GM18861 (cell line): ENCODE results near the gene TRABD.
"Not testable (repeated sequence)": the region's sequence is repeated elsewhere in the genome, so short reads cannot be mapped to it uniquely, and the experiment has no call there.

Experiments
- ATAC-seq: cut with Tn5 transposase; IDR thresholded peaks from one replicate; pipeline ENCODE4 v1.9.1; 2021; ENCODE audit not compliant: unreplicated experiment

TRABD gene

DNA sequence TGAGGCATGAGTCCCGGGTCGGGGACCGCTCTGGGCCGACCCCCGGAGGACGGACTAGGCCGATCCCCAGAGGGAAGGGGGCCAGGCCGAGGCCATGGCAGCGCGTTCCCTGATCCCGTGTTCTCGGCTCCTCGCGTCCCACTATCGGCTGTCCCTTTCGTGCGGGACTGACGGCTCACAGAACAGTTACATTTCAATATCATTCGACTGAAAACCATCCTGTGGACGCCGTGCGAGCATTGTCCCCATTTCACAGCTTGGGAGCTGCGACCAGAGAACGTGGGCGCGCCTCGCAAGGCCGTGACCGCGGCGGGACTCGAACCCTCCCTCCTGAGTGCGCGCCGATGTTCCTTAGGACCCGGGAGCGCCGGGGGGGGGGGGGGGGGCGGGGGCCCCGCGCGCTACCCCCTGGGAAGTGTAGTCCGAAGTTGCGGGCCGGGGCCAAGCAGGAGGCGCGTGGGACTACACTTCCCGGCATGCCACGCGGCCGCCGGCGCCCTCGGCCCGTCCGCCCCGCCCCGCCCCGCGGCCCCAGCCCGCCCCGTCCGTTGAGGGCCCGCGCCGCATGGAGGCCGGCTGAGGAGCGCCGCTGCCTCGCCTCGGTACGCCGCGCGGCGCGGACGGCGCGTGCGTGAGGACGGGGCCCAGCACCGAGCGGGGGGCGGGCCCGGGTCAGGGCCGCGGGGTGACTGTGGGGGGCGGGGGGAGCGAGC, at the start of gene TRABD:
TSS of gene TRABD (plus strand) at position 539 of the 713 bp plus-strand sequence. CDS start 7,148 bp downstream, outside the sequence.
- no peak for ATAC-seq

GRCh38 chr22:50136581-50137015, 49.1 kb upstream of the TRABD start:
- ATAC-seq, result no peak

- ATAC-seq, result not testable (repeated sequence)
These were observed 48.4 kb upstream of the TRABD start for GRCh38 chr22:50137277-50137676.

DNA sequence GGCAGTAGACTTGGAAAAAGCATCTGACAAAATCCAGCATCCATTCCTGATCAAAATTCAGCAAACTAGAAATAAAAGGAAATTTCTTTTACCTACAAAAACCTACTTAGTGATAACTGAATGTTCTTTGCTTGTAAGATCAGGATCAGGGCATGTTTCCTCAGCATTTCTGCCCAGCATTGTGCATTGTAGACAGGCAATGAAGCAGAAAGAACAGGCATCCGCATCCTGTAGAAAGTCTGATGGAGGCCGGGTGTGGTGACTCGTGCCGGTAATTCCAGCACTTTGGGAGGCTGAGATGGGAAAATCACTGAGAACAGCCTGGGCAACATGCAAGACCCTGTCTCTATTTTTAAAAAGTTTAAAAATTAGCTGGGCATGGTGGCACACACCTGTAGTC, 47.7 kb upstream of the TRABD start:
- no peak for ATAC-seq

GRCh38 chr22:50138988-50139387, 46.7 kb upstream of the TRABD start:
- ATAC-seq, result no peak

- no peak for ATAC-seq
These were observed 45.8 kb upstream of the TRABD start for GRCh38 chr22:50139843-50140415.

DNA sequence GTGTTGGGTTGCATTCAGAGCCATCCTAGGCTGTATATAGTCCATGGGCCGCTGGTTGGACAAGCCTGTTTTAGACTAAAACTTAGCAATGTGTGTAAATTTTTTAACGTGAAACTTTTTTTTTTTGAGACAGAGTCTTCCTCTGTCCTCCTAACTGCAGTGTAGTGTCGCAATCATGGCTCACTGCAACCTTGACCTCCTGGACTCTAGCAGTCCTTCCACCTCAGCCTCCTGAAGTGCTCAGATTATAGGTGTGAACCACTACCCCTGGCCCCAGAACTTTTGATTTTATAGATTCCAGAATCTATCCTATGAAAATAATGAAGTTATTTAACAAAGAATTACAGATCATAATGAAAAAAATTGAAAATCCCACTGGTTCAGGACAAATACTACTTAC, 45.1 kb upstream of the TRABD start:
- ATAC-seq, result no peak

DNA sequence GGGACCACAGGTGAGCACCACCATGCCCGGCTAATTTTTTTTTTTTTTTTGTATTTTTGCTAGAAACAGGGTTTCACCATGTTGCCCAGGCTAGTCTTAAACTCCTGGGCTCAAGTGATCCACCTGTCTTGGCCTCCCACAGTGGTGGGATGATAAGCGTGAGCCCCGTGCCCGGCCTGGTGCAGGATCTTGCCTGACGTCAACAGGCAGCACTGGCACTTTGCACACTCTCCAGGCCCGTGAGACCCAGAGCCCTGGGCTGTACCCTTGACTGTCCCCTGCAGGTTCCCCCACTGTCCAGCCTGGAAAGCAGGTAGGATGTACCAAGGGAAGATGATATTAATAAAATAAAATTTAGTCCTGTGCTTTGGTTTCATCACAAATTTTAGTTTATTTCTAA, 44.3 kb upstream of the TRABD start:
- ATAC-seq, result no peak

GRCh38 chr22:50141891-50142363, 43.8 kb upstream of the TRABD start:
- no peak for ATAC-seq

GRCh38 chr22:50143096-50143495, 42.6 kb upstream of the TRABD start:
- ATAC-seq, result no peak

DNA sequence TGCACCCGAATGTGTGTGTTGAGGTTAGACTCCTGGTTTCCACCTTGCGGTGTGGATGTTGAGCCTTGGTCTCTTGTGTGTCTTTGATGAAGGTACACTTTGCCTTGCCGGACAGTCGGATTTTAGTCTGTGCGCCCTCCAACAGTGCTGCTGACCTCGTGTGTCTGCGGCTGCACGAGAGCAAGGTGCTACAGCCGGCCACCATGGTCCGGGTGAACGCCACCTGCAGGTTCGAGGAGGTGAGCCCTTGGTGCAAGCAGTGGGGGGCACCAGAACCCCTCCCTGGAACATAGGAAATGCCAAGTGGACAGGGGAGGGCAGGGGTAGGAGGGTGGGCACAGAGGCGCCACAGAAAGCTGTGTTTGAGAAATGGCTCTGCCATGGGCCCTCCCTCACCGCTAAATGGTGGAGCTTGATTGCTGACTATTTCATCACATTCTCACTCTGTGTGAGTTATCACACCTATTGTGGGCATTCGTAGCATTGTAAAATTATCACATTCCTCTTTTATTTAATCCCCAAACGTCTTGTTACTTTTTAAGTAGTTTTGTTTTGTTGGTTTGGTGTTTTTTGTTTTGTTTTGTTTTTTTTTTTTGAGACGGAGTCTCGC, 41.6 kb upstream of the TRABD start:
- no peak for ATAC-seq

GRCh38 chr22:50145721-50146438, 39.8 kb upstream of the TRABD start:
- ATAC-seq, result no peak

DNA sequence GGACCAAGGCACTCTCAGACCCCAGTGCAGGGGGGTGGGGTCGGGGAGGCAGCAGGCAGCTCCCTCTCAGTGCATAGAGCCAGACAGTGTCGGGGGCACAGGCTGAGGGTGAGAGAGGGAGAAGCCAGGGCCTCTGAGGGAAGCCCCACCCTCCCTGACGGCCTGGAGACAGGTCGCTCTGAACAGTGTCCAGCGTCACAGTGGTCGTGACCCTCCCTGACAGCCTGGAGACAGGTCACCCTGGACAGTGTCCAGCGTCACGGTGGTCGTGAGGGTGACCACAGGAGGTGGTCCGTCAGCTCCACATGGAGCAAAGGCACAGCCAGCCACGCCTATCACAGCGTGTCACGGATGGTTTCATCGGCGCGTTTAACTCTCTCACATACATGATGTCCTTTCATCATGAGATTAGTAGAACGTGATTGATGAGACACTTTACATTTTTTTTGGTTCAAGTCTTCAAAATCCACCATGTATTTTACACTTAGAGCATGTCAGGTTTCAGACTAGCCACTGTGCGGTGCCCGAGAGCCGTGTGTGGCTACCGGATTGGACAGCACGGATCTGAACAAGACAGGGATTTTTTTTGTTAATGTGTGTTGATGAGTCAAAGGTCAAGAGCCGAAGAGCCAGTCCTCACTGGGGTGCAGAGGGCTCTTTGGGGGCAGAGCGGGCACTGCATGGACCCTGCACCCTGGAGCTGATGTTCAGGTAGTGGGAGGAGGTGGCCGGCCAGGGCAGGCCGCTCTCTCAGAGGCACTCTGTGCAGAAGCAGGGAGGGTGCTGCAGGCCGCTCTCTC, 39.1 kb upstream of the TRABD start:
- no peak for ATAC-seq

- ATAC-seq, result not testable (repeated sequence)
These were observed 38.2 kb upstream of the TRABD start for GRCh38 chr22:50147258-50148165.

- no peak for ATAC-seq
These were observed 37.6 kb upstream of the TRABD start for GRCh38 chr22:50148166-50148500.

DNA sequence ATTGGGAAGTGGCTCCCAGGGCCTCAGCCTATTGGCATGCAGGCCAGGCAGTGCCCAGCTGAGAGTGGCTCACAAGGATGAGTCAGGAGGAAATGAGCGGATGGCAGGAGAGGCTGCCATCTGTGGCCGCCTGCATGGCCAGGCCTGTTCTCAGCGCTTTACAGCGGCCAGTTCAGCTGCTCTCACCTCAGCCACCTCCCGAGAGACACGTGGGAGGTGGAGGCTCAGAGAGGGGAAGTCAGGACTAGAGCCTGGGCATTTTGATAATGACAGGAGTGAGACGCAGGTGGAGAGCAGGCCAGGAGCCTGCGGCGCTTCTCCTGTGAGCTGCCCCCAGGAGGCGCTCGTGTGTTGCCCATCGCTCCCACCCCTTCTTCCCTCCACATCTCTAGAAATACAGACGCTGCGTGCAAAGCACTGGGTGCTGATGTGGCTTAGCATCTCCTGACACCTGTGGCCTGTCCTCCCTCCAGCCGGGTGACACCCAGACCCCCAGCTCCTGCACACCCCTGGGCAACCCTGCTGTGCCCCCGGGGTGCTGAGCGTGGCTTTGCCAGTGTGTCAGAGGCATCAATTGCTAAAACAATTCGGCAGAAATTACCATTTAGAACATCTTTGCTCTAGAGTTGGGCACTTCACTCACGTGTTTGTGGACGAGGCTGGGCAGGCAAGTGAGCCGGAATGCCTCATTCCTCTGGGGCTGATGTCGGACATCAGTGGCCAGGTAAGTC, 36.6 kb upstream of the TRABD start:
- ATAC-seq, result peak; percentile 43

DNA sequence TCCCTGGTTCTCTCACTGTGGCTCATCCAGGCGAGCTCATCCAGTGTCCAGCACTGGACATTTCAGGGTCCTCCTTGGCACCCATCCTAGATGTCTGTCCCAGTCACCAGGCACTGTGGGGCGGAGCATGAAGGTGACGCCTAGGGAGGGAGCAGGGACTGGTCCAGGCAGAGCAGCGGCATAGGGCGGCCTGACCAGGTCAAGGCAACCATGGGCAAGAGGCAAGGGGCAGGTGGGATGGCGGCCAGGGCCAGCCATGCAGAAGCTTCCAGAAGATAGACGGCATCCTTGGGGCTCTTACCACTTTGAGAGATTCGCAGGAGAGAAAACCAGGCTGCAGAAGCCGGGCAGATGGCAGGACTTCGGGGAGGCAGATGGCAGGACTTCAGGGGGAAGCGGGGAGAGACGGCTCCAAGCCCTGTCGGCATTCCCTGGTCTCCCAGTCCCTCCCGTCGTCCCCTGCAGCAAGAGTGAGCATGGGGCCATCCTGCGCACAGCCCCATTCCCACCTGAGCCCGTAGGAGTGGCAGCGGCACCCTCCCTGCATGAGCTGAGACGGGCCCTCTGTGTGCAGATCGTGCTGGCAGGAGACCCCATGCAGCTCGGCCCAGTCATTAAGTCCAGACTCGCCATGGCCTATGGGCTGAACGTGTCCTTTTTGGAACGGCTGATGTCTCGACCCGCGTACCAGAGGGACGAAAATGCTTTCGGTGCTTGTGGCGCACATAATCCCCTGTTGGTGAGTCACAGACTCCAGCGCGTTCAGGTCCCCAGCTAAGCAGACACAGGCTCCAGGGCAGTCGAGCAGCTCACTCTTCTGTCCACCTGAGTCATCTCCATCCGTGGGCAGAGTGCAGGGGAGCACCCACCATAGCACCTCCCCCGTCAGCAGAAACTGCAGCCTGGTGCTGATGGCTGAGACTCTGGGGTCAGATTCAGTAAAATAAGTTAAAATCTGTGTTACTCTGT, 35.3 kb upstream of the TRABD start:
- ATAC-seq, result no peak
